ENCODE measurements around the gene CTRB1. TPM values are rescaled to one million over a fixed set of nuclear protein-coding genes. Genes with fewer than 3 reads are reported as not detected.

The CTRB1 gene
- total and polyA plus RNA-seq, 8 donors: 14,339 to 37,242 (median 26,434) TPM

GRCh38 chr16:75264457-75264998 is 45.7 kb downstream of the CTRB1 start:
- 10 to 12% methylated on average over 14 of the region's 14 CpGs for WGBS, 2 donors
- peak in 3 of 4 donors; percentile 9 to 14 (median 11) for ATAC-seq

GRCh38 chr16:75264999-75265910 is 46.5 kb downstream of the CTRB1 start:
- DNase-seq (peak; percentile 54 to 90 (median 72)), ATAC-seq (peak; percentile 36 to 67 (median 60)), FAIRE-seq (no peak)
- 1 to 2% methylated on average over 56 to 74 of the region's 74 CpGs for WGBS, 2 donors
- TF ChIP-seq CTCF (IDR thresholded peaks at IDR 0.05): no peak
- intact Hi-C loops (cut with DNase I): no loop called here
- Histone ChIP-seq H3K4me3 (peak overlapping the region; percentile 75 to 97 (median 95)), H3K27ac (peak overlapping the region; percentile 77 to 90 (median 82)), H3K27me3 (no peaks in the 10 kb centered on the region), H3K9me3 (no peaks in the 10 kb centered on the region), H3K4me1 (peaks cover 17 to 31% (median 30%) of the 10 kb centered on the region in 3 donors), H3K36me3 (no peaks in the 10 kb centered on the region)

More at GRCh38 chr16:75264457-75264998, 45.7 kb downstream of the CTRB1 start:
- Histone ChIP-seq H3K4me1 (peaks cover 17 to 31% (median 30%) of the 10 kb centered on the region in 3 donors), H3K27ac (peak overlapping the region; percentile 77 to 90 (median 82)), H3K4me3 (peak overlapping the region; percentile 75 to 97 (median 95)), H3K27me3 (no peaks in the 10 kb centered on the region), H3K9me3 (no peaks in the 10 kb centered on the region), H3K36me3 (no peaks in the 10 kb centered on the region)
- no peak for FAIRE-seq
- TF ChIP-seq CTCF (IDR thresholded peaks at IDR 0.05): no peak
- intact Hi-C loops (cut with DNase I): no loop called here
- peak in 5 of 6 donors; percentile 42 to 84 (median 71) for DNase-seq

GRCh38 chr16:75265911-75266701 is 47.3 kb downstream of the CTRB1 start:
- FAIRE-seq (no peak), DNase-seq (peak; percentile 66 to 92 (median 86)), ATAC-seq (peak; percentile 49 to 76 (median 62))
- H3K27me3 ChIP-seq: no peaks in the 10 kb centered on the region
- WGBS, 2 donors: 9 to 20% methylated on average over 29 to 62 of the region's 62 CpGs
- peak overlapping the region; percentile 75 to 97 (median 95) for H3K4me3 ChIP-seq
- peaks cover 17 to 31% (median 30%) of the 10 kb centered on the region in 3 donors for H3K4me1 ChIP-seq
- no peaks in the 10 kb centered on the region for H3K36me3 ChIP-seq
- peak overlapping the region; percentile 59 to 90 (median 78) for H3K27ac ChIP-seq
- no peaks in the 10 kb centered on the region for H3K9me3 ChIP-seq
- intact Hi-C loops (cut with DNase I): no loop called here
- TF ChIP-seq CTCF (IDR thresholded peaks at IDR 0.05): no peak

GRCh38 chr16:75266738-75267630 is 48.2 kb downstream of the CTRB1 start:
- FAIRE-seq (no peak), ATAC-seq (no peak), DNase-seq (peak in 3 of 6 donors; percentile 29 to 77 (median 65))
- H3K27me3 ChIP-seq: no peaks in the 10 kb centered on the region
- H3K4me3 ChIP-seq: peak overlapping the region in 1 of 4 donors; percentile 75
- WGBS, 2 donors: 84 to 92% methylated on average over 25 to 27 of the region's 27 CpGs
- H3K36me3 ChIP-seq: no peaks in the 10 kb centered on the region
- intact Hi-C loops (cut with DNase I): no loop called here
- peaks cover 17 to 31% (median 30%) of the 10 kb centered on the region in 3 donors for H3K4me1 ChIP-seq
- peak overlapping the region in 2 of 4 donors; percentile 65 to 90 for H3K27ac ChIP-seq
- no peak for TF ChIP-seq CTCF (IDR thresholded peaks at IDR 0.05)
- no peaks in the 10 kb centered on the region for H3K9me3 ChIP-seq
